Adipose tissue (tissue), 3 donors: ENCODE results near the gene PARP1. TPM values are rescaled to one million over a fixed set of nuclear protein-coding genes. Genes with fewer than 3 reads are reported as not detected.
"Not testable (repeated sequence)": the region's sequence is repeated elsewhere in the genome, so short reads cannot be mapped to it uniquely, and the experiment has no call there.

Experiments used
- H3K27ac ChIP-seq: one replicate; pipeline ENCODE4 v1.5.1; 2013; ENCODE audit warnings: low read depth, low read length
- WGBS, 3 donors: extraction: QIAGEN DNeasy Blood & Tissue Kit; methylation state at CpG; one replicate each; pipeline ENCODE4 v1.1.7; 2013; 5-methylcytosine and 5-hydroxymethylcytosine counted together
- polyA plus RNA-seq, 3 donors: library from polyadenylated mRNA; stranded (reverse); fragments of 200-250 nt; gene quantifications; one replicate each; pipeline ENCODE4 v1.2.3, GENCODE V29; 2013
- donor health status: healthy with polysubstance abuse.
- donor health status: Bipolar disorder and iron deficiency.
- donor health status: healthy.

PARP1 gene
- polyA plus RNA-seq, 3 donors = 26.5 to 43.8 (median 31.3) TPM

DNA sequence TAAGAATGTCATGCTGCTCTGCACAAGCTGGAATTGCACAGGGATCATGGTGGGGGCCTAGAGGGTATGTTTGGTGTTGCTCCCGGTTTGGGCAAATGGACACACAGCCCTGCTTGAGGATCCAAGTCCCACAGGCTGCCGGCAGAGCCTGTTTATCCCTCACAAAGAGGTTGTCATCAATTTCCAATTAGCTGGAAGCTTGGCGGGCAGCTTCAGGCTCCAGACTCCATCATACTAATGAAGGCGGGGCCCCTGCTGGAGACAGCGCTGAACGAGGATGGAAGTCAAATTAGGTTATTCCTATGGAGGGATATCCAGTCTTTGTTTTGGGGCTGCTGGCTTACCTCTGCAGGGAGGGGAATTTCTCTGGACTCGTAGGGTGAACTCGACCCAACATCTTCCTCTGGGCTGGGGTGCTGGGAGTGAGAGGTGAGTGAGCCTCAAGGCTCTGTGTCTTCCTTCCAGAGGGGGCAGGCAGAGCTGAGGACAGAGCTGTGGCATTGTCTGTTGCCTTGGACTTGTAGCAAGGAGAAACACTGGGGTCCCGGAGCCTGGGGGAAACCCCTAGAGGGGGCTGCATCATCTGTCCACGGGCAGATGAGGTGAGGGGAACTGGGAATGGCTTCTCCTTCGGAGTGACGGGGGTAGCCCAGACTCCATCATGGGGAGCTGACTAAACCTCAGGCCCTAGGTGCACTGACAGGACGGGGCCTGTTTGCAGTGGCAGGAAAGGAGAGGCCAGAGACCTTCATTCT is 24.9 kb upstream of the PARP1 start:
- H3K27ac ChIP-seq = no peak overlapping the region
- 76 to 85% (median 81%) methylated on average over 12 to 13 of the region's 13 CpGs for WGBS, 3 donors

GRCh38 chr1:226431898-226432297 is 24.0 kb upstream of the PARP1 start:
- 92 to 97% (median 93%) methylated on average over 2 of the region's 2 CpGs for WGBS, 3 donors
- not testable (repeated sequence) for H3K27ac ChIP-seq

DNA sequence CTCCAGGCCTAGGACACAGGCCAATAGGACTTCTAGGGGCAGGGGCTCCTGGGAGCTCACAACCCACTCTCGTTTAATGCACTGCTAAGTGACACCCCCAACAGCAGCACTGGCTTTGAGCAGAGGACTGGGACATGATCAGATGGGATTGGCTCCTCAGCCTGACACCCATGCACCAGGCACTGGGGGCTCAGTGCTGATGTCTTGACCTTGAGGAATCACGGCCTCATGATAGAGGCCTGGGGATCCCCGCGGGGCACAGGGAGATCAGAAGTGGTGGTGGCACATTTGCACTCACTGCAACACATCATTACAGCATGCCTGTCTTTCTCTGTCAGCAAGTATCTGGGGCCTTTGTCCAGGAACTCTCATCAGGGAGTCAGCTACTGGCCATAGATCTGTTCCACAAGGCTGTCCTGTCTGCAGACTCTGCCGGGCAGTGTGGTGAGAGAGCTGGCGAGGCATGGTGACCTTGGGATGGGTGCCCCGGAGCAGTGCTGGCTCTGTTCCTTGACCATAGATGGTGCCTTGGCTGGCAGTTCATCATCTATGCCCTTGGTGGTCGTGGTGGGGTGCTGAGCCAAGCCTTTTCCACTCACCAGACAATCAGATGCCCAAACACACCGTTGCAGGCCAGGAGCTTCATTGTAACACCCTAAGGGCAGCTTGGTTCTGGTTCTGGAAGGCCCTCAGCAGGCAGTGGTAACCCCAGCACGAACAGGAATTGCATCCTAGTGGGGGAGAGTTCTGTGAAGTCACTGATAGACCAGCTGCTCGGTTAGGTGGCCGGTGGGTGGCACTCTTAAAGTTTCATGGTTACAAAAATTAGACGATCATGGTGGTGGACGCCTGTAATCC is 22.2 kb upstream of the PARP1 start:
- H3K27ac ChIP-seq = no peak overlapping the region
- WGBS, 3 donors = 76 to 90% (median 90%) methylated on average over 14 of the region's 14 CpGs

DNA sequence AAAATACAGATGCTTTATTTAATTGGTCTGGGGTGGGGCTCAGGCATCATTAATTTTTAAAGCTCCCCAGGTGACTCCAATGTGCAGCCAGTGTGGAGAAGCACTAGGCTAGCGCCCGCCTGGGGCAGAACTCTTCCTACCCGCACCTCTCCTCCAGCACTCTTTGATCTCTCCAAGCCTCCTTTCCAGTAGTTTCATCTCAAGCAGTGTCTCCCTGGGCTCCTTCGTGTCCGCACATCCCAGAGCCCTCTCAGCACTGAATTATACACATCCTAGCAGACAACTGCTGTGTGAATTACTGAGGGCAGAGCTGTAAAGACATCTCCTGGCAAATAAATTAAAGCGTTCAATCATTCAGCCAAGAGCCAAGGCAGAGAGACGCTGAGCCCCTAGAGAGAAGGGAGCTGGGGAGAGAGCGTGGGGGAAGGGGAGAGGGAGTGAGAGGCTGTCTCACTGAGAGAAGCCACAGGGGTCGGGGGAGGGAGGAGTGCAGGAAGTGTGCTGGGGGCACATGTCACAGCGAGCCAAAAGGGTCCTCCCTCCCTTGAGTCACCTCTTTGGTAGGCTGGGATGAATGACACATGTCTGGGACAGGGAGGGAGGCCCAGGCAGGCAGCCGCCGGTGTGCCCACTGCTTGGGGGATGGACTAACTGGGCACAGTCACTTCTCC is 21.0 kb upstream of the PARP1 start:
- 48 to 65% (median 54%) methylated on average over 12 of the region's 12 CpGs for WGBS, 3 donors

DNA sequence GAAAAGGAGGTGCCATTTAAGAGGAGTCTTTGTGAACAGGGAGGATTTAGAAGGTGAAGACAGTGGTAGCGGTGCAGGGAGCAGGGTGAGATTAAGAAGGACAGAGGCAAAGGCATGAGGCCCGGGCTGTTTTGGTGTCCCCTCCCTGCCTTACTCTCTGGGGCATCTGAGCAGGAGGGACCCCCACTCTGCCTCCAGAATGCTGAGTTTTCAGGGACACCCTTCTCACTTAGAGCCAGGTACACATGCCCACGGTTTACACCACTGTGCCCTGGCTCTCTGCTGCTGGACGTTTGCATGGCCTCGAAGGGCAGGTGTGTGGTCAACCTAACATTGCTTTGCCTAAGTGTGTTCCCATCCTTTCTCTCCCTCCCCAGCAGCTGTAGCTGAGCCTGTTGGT is 20.5 kb upstream of the PARP1 start:
- H3K27ac ChIP-seq = no peak overlapping the region
- WGBS, 3 donors = 60 to 75% (median 73%) methylated on average over 5 of the region's 5 CpGs

More for the DNA sequence above, 21.0 kb upstream of the PARP1 start:
- no peak overlapping the region for H3K27ac ChIP-seq

DNA sequence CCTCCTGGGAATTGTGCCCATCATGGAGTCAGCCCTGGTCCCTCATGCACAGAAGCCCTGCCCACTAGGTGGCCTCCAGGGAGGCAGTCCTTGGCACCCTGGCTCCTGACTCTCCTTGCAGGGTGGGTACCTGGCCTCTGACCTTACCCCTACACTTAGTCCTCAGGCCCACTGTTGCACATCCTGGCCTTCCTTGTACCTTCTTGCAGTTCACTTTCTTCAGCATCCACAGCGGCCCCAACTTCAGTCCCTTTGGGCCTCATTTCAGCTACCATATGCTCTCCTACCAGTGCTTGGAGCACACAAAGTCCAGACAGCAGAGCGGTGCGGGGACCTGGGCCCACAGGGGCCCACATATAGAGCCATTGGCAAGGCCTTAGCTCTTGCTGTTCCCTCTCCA is 19.2 kb upstream of the PARP1 start:
- WGBS, 3 donors = 98 to 99% (median 98%) methylated on average over 3 of the region's 3 CpGs

DNA sequence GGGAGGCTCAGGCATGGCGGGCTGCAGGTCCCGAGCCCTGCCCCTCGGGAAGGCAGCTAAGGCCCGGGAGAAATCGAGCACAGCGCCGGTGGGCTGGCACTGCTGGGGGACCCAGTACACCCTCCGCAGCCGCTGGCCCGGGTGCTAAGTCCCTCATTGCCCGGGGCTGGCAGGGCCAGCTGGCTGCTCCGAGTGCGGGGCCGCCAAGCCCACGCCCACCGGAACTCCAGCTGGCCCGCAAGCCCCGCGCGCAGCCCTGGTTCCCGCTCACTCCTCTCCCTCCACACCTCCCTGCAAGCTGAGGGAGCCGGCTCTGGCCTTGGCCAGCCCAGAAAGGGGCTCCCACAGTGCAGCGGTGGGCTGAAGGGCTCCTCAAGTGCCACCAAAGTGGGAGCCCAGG is 18.5 kb upstream of the PARP1 start:
- H3K27ac ChIP-seq = not testable (repeated sequence)
- 94 to 95% (median 94%) methylated on average over 16 to 22 of the region's 23 CpGs for WGBS, 3 donors

More for the DNA sequence above, 19.2 kb upstream of the PARP1 start:
- H3K27ac ChIP-seq = no peak overlapping the region

- 32 to 76% (median 42%) methylated on average over 24 of the region's 24 CpGs for WGBS, 3 donors
Measured at GRCh38 chr1:226425431-226426031, 17.6 kb upstream of the PARP1 start.

GRCh38 chr1:226425004-226425378 is 17.1 kb upstream of the PARP1 start:
- 8 to 42% (median 18%) methylated on average over 1 to 2 of the region's 2 CpGs for WGBS, 3 donors
- no peak overlapping the region for H3K27ac ChIP-seq

More at GRCh38 chr1:226425431-226426031, 17.6 kb upstream of the PARP1 start:
- no peak overlapping the region for H3K27ac ChIP-seq

GRCh38 chr1:226424221-226425003 is 16.5 kb upstream of the PARP1 start:
- WGBS, 3 donors = 52 to 71% (median 68%) methylated on average over 8 of the region's 8 CpGs
- H3K27ac ChIP-seq = no peak overlapping the region

- 78 to 97% (median 91%) methylated on average over 6 of the region's 6 CpGs for WGBS, 3 donors
- H3K27ac ChIP-seq = no peak overlapping the region
Measured at GRCh38 chr1:226422478-226422877, 14.6 kb upstream of the PARP1 start.

- 74 to 87% (median 77%) methylated on average over 3 of the region's 3 CpGs for WGBS, 3 donors
- H3K27ac ChIP-seq = no peak overlapping the region
Measured at GRCh38 chr1:226420897-226421296, 13.0 kb upstream of the PARP1 start.

DNA sequence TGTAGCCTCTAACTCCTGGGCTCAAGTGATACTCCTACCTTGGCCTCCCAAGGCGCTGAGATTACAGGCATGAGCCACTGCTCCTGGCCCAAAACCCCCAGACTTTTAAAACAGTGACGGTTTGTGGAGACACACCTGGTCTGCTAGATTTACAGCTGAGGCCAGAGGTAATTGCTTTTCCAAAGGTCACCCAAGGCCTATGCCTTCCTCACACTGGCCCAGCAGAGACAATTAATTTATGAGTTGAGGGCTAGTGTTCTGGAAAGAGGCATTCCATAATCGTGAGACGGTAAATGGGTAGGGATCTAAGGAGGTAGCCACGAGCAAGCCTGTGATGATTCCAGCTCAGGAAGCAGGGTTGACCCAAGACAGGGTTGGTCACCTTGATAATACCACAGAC is 12.4 kb upstream of the PARP1 start:
- WGBS, 3 donors = 88 to 90% (median 89%) methylated on average over 5 of the region's 5 CpGs
- H3K27ac ChIP-seq = no peak overlapping the region

- 81 to 84% (median 83%) methylated on average over 11 of the region's 11 CpGs for WGBS, 3 donors
Measured at GRCh38 chr1:226419284-226420029, 11.6 kb upstream of the PARP1 start.

GRCh38 chr1:226417830-226418546 is 10.1 kb upstream of the PARP1 start:
- no peak overlapping the region for H3K27ac ChIP-seq
- 69 to 86% (median 69%) methylated on average over 3 to 4 of the region's 4 CpGs for WGBS, 3 donors

More at GRCh38 chr1:226419284-226420029, 11.6 kb upstream of the PARP1 start:
- H3K27ac ChIP-seq = no peak overlapping the region

DNA sequence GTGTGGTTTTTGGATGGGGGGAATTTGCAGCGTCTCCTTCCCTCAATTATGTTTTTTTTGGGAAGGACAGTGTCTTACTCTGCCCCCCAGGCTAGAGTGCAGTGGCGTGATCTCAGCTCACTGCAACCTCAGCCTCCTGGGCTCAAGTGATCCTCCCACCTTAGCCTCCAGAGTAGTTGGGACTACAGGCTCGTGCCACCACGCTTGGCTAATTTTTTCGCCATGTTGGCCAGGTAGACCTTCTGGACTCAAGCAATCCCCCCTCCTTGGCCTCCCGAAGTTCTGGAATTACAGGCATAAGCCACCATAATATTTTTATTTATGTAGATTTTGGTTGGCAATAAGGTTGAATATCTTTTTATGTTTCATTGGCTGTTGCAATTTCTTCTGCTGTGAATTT is 9.5 kb upstream of the PARP1 start:
- 79 to 88% (median 84%) methylated on average over 6 of the region's 6 CpGs for WGBS, 3 donors
- H3K27ac ChIP-seq = no peak overlapping the region
